ENCODE measurements around the gene SPEG.

- TF ChIP-seq CTCF (IDR thresholded peaks at IDR 0.05; ENCODE audit: low read length) (no peak), EZH2 (IDR thresholded peaks at IDR 0.05; ENCODE audit: borderline replicate concordance, low read length) (no peak)
These were observed 34.0 kb downstream of the SPEG start for GRCh38 chr2:219468410-219469185.

Measured in OCI-LY1 (cell line).